Stimulated activated CD4-positive, alpha-beta T cell treated with anti-CD3 and anti-CD28 coated beads, Interleukin-2, amount 100 ng/mL, for 24 hours (primary cell): ENCODE measurements around the gene INHBB.
"Not testable (repeated sequence)": the region's sequence is repeated elsewhere in the genome, so short reads cannot be mapped to it uniquely, and the experiment has no call there.

ENCODE experiments used
- DNase-seq, 2 donors: peaks; one replicate each; pipeline ENCODE4 v3.0.0-alpha.2; 2020

INHBB gene

DNA sequence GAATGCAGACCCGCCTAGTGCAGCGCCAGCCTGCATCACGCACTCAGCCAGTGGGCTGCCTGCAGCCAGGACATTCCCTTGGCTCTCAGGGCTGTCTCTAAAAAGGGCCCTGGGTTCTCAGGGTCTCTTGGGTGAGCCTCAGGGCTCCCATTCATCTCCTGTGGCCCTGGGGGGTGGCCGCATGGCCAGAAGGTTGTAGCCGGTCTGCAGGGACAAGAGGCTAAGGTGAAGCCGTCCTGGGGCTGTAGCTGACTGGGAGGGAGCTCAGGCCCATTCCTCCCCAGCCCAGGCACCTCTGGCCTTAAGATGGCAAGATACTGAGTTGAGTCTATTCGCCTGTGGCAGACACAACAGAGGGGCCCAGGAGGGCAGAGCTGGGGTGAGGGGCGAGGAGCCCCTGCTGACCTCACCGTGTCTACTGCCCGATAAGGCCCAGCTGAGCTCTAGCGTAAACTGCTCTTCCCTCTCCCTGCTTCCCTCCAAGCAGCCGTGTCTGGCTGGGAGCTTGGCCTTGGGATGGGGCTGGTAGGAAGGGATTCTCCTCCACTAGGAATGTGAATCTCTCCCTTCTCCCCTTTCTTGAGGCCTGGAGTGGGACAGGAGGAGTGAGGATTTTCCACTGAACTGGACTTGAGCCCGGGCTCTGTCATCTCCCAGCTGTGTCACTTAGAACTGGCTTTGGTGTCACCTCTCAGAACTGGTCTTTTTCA is 37.9 kb downstream of the INHBB start:
- DNase-seq: no peak

DNA sequence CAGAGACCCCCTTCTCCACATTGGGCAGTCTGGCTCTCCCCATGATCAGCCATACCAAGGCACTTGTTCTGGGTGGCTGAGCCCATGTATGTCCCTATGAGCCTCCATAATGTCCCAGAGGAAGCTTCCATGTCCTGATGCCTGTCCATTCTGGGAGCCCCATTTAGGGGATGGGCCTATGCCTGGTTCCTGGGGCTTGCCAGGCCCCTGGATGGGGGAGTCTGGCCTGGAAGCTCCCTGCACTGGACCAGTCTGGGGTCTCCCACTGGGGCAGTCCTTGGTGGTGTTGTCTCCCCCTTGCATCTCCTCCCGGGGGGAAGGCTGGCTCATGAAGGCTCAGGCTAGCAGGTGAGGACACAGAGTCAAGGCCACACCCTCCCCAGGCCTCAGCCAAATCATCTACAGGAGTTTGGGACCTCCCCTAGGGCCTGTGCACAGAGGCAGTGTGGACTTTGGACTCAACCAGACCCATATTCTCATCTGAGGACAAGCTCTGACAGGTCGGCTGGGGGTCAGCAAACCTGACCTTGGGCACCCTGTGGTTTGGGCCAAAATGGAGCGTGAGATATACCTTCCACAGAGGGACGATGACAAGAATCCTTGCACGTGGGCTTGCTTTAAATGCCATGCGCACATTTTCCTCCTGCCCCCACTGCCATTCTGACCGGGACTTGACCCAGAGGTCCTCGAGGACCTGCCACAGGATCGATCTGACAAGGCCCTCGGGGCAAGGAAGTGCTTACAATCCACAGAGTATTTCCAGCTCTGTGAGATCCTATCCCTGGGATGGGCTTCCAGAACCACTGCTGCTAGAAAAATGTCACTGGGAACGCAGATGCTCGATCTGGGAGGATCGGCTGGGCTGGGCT is 38.8 kb downstream of the INHBB start:
- no peak for DNase-seq

DNA sequence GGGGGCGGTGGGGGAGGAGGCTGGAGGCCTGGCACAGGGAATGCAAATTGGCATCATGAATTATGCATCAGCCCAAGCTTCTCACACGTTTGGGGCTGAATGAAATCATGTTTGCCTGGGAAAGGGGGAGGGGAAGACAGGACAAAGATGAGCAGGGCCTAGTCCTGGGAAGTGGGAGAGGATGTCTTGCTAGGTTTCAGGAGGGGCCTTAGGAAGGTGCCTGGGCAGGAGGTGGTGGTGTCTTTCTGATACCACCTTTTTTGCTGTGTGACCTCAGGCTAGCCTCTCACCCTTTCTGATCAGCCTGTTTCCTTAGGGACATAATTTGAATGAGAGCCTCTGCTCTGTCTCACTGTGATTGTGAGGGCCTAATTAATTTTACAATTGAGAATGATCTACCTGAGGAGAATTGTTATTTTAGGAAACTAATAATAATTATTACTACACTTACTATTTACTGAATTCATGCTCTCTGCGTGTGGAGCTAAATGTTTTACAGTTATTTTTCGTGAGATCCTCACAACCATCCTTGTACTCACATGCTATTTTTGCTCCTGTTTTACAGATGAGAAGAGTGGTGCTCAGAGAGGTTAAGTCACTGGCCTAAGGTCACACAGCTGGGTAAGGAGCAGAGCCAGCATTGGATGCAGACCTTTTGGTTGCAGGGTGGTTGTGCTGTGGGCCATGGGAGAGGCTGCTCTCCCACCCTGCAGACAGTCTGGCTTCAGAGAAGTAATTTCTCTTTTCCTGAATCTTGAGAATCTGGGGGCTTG is 39.6 kb downstream of the INHBB start:
- no peak for DNase-seq

DNA sequence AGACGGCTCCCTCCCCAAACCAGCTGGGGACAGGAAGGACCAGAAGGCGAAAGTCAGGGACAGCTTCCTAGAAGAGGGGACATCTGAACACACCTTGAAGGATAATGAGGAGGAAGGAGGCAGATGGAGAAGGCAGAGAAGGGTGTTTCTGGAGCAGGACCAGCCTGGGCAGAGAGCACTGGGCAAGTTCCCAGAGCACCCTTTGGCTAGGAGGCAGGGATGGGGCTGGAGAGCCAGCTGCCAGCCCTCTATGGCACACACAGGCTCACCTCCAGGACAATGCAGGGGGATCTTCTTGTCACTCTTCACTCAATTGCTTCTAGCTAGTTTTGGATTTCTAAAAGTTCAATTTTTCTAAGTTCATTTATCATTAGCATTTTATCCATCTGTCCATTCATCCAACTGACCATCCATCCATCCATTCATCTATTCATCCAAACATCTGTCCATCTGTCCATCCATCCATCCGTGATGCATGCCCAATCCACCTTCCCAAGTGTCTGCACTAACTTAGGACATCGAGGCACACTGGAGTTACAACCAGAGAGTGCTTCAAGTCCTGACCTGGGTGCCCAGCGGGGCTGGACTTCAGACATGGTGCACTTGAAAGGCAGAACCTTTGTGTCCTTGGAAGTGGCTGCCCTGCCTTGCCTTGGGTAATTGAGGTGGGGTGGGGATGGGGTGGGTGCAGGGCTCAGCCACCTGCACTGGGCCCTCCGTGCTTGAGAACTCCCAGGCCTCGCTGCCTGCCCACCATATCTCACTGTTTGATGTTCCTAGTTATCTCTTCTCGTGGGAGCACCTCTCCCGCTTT is 42.5 kb downstream of the INHBB start:
- DNase-seq: no peak

DNA sequence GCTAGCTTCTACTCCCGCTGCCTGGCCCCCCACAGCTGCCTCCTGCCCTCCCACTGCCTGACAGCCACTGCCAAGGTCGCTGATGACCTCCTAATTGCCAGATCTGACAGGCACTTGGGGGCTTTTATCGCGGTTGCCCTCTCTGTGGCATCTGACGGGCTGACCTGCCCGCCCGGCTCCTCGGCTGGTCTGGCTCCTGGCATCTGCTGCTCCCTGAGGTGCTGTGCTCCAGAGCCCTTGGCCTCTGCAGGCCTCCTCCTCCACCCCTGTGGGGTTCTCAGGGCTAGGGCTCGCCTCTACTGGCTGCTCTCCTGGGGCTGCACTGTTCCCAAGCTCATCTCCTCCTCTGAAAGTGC is 43.1 kb downstream of the INHBB start:
- DNase-seq: no peak

DNA sequence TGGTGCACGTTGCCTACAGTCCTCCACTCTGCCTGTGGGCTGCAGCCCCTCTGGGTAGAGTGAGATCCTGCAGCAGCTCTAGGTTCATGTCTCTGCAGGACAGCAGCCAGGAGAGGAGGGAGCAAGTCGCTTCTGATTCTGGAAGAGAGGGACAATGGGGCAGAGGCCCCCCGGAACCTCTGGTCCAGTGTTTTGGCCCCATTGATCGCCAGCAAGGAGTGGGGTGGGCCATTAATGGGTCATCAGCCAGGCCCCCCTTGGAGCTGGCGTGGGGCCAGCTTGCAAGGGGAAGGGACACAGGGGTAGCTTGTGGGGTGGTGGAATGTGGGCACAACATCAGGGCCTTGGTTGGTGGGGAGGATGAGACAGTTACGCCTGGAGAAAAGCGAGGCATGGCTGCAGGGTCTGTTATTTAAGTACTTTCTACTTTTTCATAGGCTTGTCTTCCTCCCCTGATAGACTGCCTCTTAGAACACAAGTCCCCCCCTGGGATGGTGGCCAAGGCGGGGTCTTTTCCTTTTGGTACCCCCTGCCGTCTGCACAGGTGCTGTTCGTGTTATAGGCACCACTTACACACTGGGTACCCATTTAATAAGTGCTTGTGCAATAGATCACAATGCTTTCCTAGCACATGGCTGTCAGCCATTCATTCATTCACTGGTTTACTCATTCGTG is 44.6 kb downstream of the INHBB start:
- no peak for DNase-seq

DNA sequence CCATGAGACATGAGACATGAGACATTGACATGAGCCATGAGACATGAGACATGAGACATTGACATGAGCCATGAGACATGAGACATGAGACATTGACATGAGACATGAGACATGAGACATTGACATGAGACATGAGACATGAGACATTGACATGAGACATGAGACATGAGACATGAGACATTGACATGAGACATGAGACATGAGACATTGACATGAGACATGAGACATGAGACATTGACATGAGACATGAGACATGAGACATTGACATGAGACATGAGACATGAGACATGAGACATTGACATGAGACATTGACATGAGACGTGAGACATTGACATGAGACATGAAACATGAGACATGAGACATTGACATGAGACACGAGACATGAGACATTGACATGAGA is 45.4 kb downstream of the INHBB start:
- not testable (repeated sequence) for DNase-seq

DNA sequence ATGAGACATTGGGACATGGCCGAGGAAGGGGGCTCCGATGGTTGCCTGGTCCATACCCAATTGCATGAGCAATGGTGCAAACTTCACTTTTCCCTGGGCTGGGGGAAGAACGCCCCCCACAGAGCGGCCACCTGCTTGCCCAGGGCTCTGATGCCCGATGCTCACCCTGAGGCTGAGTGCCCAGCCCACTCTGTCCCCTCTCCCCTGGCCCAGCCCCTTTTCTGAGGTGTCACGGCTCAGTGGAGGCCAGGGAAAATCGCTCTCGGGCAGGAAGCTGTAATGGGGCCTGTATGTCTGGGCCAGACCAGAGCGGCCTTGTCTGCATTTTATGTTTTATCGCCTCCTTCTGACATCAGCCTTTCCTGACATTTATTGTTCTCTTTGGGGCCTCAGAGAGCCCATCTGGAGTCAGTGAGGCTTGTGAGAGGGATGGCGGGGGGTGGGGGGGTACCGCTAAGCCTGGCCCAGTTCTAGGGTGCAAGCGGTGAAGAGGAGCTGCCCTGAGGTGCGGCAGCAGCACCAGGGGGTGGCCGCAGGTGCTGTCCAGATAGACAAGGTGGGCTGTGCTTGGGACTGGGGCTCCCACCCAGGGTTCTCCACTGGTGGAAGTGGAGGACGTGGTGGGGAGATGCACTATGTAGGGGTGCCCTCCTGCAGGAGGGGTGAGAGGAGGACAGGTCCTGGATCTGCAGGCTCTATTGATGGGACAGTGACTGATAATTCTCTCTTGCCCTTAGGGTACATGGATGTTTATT is 46.2 kb downstream of the INHBB start:
- DNase-seq: no peak

DNA sequence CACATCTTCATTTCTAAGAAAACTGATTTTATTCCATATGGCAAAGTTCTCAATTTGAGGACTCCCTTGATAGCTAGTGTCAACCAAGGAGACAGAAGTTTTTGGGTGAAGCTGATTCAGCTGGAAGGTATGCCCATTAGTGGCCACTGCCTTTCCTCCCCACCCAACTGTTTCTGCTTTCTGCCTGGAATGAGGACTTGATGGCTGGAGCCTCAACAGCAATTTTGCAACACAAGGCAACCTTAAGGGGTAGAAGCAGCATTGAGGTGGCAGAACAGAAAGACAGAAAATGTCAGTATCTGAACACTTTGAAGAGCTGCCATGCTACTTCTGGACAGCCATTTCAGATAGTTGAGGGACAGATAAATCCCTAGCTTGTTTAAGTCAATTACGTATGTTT is 47.0 kb downstream of the INHBB start:
- no peak for DNase-seq

DNA sequence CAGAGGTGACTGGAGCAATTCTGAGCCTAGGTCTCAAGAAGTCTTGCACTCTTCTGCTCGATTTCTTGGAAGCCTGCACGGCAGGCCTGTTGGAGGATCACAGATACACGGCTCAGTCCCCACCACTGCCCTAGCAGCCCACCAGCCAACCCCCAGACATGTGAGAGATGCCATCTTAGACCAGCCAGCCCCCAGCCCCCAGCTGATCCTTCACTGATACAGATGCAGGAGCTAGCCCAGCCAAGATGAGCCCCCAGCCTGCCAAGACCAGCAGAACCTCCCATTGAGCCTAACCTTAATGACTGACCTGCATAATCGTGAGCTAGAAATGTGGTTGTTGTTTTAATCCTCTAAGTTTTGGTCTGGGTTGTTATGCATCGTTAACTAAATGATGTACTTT is 47.5 kb downstream of the INHBB start:
- DNase-seq: no peak

DNA sequence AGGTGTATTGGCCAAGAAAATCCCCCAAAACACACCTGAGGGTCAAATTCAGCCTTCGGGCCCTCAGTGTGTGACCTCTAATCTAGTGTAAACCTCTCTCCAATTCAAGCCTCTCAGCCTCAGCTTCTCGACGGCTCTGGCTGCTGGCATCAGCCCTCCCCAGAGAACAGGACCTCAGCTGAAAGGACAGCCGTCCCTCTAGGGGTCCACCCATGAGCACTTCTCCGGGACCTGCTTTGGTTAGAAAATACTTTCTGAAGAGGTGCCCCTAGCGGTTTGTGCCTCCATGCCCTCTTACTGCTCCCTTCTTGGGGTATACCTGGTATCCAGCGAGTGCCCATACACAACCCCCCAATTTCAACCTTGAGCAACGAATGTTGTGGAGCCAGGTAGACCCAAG is 48.8 kb downstream of the INHBB start:
- DNase-seq: no peak

DNA sequence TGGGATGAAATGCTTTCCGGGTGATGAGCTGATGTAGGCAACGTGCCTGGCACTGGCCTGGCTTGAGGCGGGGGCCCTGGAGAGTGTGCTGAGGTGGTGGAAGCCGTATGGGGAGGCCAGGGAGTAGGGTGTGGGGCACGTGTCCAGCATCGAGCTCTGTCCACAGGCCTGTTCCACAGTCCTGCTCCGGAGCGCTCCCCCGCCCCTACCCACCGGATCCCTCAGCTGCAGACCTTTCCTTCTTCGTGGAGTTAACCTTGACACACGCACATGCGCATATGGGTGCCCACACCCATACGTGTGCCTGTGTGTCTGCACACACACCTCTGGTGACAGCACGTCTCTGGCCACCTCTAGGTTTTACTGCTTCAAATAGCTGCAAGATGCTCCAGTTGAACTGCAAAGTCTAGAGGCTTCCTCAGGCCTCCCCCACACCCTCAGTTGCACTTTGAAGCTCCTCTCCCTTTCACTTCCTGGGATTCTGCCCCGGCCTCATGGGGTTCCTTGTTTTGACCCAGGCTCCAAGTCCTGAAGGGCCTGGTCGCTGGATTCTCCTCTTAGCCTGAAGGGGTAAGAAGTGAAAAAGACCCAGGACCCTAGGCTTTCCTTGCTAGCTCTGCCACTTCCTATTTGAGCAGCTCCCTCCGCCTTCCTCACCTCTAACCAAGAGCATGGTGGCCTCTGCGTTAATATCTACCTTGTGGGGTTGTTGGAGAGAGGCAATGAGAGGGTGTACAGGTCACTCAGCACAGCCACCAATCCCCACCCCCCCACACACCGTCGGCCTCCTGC is 49.5 kb downstream of the INHBB start:
- DNase-seq: no peak

DNA sequence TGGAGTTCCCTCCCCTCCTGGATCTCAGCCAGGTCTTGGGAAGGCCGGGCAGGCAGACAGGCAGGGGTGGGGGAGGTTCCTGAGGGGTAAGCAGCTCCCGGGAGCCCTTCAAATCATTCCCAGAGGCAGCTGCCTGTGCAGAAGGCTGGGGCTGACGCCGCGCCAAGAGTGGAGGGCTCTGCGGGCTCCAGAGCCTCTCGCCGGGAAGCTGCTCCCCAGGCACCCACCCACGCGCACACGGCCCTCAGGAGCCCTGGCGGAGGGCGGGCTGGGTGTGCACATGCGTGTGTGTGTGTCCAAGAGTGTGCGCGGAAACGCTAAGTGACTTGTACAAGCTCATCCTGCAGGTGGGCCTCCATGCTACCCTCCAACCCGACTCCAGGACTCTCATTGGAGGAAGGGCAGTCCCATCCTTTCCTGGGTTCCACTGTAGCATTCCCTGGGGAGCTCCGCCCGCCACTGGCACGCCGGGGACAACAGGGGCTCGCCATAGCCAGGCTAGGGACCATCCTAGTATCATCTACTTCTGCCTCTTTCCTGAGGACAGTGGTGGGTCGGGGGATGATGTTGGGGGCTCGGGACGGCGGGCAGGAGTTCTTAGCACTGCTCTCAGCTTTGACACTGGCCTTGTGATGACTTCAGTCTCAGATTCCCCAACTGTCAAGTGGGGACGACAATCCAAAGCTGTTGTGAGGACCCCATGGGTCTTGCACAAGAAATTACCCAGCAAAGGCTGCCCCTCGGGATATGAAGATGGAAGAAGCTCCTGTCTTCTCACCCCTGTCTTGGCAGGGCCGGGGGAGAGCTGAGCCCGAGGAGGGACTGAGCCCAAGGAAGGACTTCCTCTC is 50.3 kb downstream of the INHBB start:
- DNase-seq: no peak

DNA sequence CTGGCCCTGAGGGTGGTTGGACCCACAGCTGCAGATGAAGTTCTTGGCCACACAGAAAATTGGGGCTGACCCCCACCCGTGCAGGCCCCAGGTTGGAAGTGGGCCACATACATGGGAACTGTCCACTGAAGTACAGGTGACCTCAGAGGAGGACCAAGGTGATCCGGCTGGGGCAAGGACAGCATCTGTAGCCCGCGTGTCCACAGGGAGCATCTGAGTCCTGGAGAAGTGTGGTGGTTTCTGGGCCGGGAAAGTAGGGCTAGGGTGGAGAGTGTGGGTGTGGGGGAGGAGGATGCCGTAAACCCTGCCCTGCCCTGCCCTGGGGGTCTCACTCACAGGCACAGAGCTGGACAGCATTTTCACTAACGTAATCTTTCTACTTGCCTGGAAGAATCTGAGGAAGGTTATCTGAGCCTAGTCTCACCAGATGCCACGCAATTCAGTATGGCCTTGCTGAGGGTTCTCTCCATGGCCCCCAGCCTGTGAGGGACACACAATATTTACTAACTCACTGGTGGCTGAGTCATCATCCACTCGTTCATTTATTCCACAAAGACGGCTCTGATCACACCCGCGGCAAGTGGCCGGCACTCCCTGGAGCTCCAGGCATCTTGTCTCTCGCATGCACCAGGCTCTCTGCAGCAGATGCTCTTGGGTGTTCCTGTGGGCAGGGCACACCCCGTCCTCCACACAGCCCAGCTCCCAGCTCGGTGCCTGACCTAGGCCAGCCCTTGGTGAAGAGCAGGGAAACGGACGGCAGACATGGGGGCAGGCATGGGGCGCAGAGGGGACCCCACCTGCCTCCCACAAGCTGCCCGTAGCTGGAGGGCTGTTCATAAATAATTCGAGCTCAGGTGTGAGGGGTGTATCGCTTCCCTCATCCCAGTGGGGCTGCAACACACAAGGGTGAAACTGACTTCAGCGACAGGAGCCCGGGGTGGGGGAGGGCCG is 51.2 kb downstream of the INHBB start:
- no peak for DNase-seq

DNA sequence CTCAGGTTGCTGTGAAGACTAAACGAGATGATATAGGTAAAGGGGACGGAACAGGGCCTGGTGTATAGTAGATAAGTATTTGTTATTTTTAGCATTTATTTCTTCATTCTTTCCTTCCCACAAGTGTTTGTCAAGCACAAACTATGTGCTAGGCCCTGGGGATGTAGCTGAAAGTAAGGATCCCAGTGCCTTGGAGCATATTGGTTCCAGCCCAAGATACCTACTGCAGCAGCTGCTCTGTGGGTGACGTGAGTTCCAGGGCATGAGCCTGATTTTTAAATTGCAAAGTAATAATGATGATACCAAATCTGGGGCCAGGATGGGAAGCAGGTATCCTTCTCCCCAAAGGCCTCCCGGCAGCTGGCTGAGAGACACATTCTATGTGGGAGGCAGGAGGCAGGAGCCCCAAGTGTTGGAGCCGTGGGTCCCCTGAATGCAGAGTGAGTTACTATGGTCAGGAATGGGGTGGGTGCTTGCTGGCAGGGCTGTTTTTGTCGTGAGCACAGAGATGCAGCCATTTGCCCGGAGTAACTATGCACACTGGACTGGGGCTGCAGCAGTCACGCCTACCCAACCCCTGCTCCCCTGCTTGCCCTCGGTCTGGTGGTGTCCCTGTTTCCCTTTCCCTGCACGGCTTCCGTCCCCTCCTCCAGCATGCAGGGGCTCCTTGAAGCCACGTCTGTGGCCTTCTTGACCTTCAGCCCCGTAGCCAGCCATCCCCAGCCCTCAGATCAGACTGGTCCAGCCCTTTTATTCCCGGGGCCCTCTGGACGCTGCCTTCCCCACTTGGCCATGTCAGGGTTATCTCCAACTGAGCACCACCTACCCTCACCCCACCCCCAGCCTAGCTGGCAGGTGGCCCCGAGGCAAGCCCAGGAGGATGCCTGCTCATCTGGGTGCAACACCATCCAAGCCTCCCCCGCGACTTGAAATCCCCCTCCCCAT is 52.4 kb downstream of the INHBB start:
- no peak for DNase-seq

DNA sequence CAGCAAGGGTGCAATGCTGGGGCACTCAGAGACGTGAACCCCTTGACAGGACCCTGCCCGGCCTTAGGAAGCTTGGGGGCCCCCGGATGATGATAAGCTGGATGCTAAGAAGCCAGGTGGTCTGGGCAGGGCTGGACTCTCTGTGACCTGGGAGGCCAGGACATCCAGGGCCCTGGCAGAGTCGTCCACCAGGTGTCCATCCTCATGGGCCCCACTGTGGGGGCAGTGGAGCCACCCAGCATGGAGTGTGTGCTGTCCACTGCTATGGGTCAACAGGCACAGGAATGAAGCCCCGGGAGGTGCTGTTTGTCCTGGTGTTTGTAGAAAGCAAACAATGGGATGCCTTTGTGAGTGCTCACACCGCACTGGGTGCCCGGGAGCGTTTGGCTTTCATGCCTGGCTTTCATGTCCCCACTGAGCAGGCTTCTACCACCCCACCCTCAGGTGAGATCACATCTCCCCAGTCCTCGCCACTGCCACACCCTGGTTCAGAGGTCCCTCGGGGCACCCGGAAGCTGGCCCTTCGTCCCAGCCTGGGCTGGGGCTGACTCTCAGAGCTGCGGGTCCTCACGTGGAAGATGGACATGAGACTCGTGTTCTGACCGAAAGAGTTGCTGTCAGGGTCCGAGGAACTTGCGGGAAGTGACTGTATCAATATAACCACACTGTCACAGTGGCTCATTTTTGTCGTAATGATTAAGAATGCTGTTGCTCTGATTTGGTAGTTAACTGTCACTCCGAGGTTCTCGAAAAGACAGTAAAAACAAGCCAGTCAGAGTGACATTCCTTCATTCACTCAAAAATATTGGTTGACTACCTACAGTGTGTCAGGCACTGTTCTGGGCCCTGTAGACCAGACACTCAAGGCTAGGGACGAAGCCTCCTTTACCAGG is 53.3 kb downstream of the INHBB start:
- no peak for DNase-seq
